Liver (tissue), 3 donors: ENCODE measurements around the gene ATOH8.

ENCODE experiments used
- EGR1 ChIP-seq, 2 donors: IDR thresholded peaks; 2 replicates each; pipeline ENCODE4 v1.6.1; 2016 to 2018; ENCODE audit warnings: antibody characterized with exemption in 2 of 2, low read depth in 2 of 2
- FOXA1 ChIP-seq: IDR thresholded peaks from 2 replicates; pipeline ENCODE4 v1.6.1; 2016; ENCODE audit warnings: antibody characterized with exemption
- GABPA ChIP-seq, 2 donors: IDR thresholded peaks in 1 of 2; conservative IDR thresholded peaks in 1 of 2; 2 replicates each; pipeline ENCODE4 v1.6.1; 2016; ENCODE audit warnings: antibody characterized with exemption in 2 of 2, mild to moderate bottlenecking in 1 of 2, moderate library complexity in 1 of 2
- JUND ChIP-seq, 2 donors: IDR thresholded peaks; 2 replicates each; pipeline ENCODE4 v1.6.1; 2016; ENCODE audit warnings: antibody characterized with exemption in 2 of 2
- NR2F2 ChIP-seq: IDR thresholded peaks from 2 replicates; pipeline ENCODE4 v1.6.1; 2016; ENCODE audit warnings: antibody characterized with exemption
- RAD21 ChIP-seq, 2 donors: IDR thresholded peaks; 2 replicates each; pipeline ENCODE4 v1.6.1; 2016; ENCODE audit warnings: antibody characterized with exemption in 2 of 2, mild to moderate bottlenecking in 2 of 2
- RXRA ChIP-seq, 2 donors: IDR thresholded peaks; 2 replicates each; pipeline ENCODE4 v1.6.1; 2017 to 2018; ENCODE audit warnings: antibody characterized with exemption in 2 of 2, mild to moderate bottlenecking in 1 of 2
- SP1 ChIP-seq: IDR thresholded peaks from 2 replicates; pipeline ENCODE4 v1.6.1; 2018; ENCODE audit warnings: antibody characterized with exemption, mild to moderate bottlenecking
- YY1 ChIP-seq: IDR thresholded peaks from 2 replicates; pipeline ENCODE4 v1.6.1; 2016; ENCODE audit warnings: antibody characterized with exemption, mild to moderate bottlenecking
- ZBTB33 ChIP-seq: IDR thresholded peaks from 2 replicates; pipeline ENCODE4 v1.6.1; 2016; ENCODE audit warnings: antibody characterized with exemption
- TF ChIP-seq, protein P1 (sequence below): fragments of 150-350 bp; IDR thresholded peaks from 2 replicates; pipeline ENCODE4 v1.5.1; 2017; ENCODE audit warnings: improper control_type of control experiment, low read depth, low read length; ENCODE audit not compliant: missing input control
- TF ChIP-seq, protein P2 (sequence below): IDR thresholded peaks from 2 replicates; pipeline ENCODE4 v1.6.1; 2016; ENCODE audit warnings: antibody characterized with exemption, mild to moderate bottlenecking
- TF ChIP-seq, protein P3 (sequence below): IDR thresholded peaks from 2 replicates; pipeline ENCODE4 v1.6.1; 2016; ENCODE audit warnings: antibody characterized with exemption
- donor health status: healthy.
- donor health status: healthy.

- TF ChIP-seq, protein P1, sequence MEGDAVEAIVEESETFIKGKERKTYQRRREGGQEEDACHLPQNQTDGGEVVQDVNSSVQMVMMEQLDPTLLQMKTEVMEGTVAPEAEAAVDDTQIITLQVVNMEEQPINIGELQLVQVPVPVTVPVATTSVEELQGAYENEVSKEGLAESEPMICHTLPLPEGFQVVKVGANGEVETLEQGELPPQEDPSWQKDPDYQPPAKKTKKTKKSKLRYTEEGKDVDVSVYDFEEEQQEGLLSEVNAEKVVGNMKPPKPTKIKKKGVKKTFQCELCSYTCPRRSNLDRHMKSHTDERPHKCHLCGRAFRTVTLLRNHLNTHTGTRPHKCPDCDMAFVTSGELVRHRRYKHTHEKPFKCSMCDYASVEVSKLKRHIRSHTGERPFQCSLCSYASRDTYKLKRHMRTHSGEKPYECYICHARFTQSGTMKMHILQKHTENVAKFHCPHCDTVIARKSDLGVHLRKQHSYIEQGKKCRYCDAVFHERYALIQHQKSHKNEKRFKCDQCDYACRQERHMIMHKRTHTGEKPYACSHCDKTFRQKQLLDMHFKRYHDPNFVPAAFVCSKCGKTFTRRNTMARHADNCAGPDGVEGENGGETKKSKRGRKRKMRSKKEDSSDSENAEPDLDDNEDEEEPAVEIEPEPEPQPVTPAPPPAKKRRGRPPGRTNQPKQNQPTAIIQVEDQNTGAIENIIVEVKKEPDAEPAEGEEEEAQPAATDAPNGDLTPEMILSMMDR: no peak
- TF ChIP-seq ZBTB33 (no peak), YY1 (no peak), FOXA1 (no peak), RAD21 (IDR thresholded peaks at IDR 0.05) (no peak), RXRA (IDR thresholded peaks at IDR 0.05) (no peak), EGR1 (IDR thresholded peaks at IDR 0.05; ENCODE audit: low read depth in 2 of 2) (no peak), GABPA (IDR thresholded peaks at IDR 0.05 in 1 of 2, conservative IDR thresholded peaks at IDR 0.05 in 1 of 2) (no peak), JUND (IDR thresholded peaks at IDR 0.05) (no peak), SP1 (no peak), NR2F2 (no peak)
- TF ChIP-seq, protein P2, sequence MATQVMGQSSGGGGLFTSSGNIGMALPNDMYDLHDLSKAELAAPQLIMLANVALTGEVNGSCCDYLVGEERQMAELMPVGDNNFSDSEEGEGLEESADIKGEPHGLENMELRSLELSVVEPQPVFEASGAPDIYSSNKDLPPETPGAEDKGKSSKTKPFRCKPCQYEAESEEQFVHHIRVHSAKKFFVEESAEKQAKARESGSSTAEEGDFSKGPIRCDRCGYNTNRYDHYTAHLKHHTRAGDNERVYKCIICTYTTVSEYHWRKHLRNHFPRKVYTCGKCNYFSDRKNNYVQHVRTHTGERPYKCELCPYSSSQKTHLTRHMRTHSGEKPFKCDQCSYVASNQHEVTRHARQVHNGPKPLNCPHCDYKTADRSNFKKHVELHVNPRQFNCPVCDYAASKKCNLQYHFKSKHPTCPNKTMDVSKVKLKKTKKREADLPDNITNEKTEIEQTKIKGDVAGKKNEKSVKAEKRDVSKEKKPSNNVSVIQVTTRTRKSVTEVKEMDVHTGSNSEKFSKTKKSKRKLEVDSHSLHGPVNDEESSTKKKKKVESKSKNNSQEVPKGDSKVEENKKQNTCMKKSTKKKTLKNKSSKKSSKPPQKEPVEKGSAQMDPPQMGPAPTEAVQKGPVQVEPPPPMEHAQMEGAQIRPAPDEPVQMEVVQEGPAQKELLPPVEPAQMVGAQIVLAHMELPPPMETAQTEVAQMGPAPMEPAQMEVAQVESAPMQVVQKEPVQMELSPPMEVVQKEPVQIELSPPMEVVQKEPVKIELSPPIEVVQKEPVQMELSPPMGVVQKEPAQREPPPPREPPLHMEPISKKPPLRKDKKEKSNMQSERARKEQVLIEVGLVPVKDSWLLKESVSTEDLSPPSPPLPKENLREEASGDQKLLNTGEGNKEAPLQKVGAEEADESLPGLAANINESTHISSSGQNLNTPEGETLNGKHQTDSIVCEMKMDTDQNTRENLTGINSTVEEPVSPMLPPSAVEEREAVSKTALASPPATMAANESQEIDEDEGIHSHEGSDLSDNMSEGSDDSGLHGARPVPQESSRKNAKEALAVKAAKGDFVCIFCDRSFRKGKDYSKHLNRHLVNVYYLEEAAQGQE: no peak
- TF ChIP-seq, protein P3, sequence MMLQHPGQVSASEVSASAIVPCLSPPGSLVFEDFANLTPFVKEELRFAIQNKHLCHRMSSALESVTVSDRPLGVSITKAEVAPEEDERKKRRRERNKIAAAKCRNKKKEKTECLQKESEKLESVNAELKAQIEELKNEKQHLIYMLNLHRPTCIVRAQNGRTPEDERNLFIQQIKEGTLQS: no peak
Measured at GRCh38 chr2:85789271-85789670, 35.5 kb downstream of the ATOH8 start.
